Bronchial epithelial cell (primary cell): Measurements from ENCODE around the gene IL31RA. TPM values are rescaled to one million over a fixed set of nuclear protein-coding genes. Genes with fewer than 3 reads are reported as not detected.
A peak's percentile ranks its signal among the peaks of the same experiment; 100 is the strongest.

Experiments
- DNase-seq: peaks from one replicate; pipeline ENCODE4 v3.0.0-alpha.2; 2010; ENCODE audit warnings: low read depth
- FAIRE-seq: peaks from 2 replicates; lab custom pipeline; 2011; peaks lifted over from hg19 to GRCh38; lab: Jason Lieb, UNC
- H3K27me3 ChIP-seq: 2 replicates; pipeline ENCODE4 v1.5.1; 2011; ENCODE audit warnings: low read length; ENCODE audit not compliant: control insufficient read depth, insufficient read depth
- H3K36me3 ChIP-seq: 2 replicates; pipeline ENCODE4 v1.5.1; 2011; ENCODE audit warnings: low read length; ENCODE audit not compliant: control insufficient read depth, insufficient read depth
- H3K4me3 ChIP-seq: 2 replicates; pipeline ENCODE4 v1.5.1; 2011; ENCODE audit warnings: mild to moderate bottlenecking, low read depth, low read length, control low read depth
- total RNA-seq: library from RNA; depleted of rRNA; stranded (reverse); fragments of >200 nt; gene quantifications from 2 replicates; pipeline ENCODE4 v1.2.1, GENCODE V29; 2014
- TF ChIP-seq, protein P1 (sequence below): IDR thresholded peaks from 2 replicates; pipeline ENCODE4 v1.5.1; 2011; ENCODE audit warnings: mild to moderate bottlenecking, moderate library complexity, low read length, control low read depth, inconsistent platforms; ENCODE audit not compliant: insufficient read depth, severe bottlenecking

The IL31RA gene
- total RNA-seq, 1 donor from 2014 or later, result 0.26 TPM

DNA sequence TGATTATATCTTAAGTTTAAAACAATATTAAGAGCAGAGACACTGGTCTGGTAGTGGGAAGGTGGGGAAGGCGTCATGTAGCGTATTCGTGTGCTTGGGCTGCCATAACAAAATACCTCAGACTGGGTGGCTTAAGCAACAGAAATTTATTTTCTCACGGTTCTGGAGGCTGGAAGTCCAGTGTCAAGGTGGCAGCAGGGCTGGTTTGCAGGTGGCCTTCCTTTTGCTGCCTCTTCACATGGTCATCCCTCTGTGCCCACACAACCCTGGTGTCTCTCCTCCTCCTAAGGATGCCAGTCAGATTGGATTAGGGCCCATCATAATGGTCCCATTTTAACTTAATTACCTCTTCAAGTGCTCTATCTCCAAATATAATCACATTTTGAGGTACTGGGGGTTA lies 9.6 kb downstream of the IL31RA start:
- Histone ChIP-seq H3K36me3 (no peaks in the 10 kb centered on the region), H3K27me3 (no peaks in the 10 kb centered on the region), H3K4me3 (no peak overlapping the region)
- FAIRE-seq, result no peak
- DNase-seq, result no peak
- TF ChIP-seq, protein P1, sequence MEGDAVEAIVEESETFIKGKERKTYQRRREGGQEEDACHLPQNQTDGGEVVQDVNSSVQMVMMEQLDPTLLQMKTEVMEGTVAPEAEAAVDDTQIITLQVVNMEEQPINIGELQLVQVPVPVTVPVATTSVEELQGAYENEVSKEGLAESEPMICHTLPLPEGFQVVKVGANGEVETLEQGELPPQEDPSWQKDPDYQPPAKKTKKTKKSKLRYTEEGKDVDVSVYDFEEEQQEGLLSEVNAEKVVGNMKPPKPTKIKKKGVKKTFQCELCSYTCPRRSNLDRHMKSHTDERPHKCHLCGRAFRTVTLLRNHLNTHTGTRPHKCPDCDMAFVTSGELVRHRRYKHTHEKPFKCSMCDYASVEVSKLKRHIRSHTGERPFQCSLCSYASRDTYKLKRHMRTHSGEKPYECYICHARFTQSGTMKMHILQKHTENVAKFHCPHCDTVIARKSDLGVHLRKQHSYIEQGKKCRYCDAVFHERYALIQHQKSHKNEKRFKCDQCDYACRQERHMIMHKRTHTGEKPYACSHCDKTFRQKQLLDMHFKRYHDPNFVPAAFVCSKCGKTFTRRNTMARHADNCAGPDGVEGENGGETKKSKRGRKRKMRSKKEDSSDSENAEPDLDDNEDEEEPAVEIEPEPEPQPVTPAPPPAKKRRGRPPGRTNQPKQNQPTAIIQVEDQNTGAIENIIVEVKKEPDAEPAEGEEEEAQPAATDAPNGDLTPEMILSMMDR, result no peak

DNA sequence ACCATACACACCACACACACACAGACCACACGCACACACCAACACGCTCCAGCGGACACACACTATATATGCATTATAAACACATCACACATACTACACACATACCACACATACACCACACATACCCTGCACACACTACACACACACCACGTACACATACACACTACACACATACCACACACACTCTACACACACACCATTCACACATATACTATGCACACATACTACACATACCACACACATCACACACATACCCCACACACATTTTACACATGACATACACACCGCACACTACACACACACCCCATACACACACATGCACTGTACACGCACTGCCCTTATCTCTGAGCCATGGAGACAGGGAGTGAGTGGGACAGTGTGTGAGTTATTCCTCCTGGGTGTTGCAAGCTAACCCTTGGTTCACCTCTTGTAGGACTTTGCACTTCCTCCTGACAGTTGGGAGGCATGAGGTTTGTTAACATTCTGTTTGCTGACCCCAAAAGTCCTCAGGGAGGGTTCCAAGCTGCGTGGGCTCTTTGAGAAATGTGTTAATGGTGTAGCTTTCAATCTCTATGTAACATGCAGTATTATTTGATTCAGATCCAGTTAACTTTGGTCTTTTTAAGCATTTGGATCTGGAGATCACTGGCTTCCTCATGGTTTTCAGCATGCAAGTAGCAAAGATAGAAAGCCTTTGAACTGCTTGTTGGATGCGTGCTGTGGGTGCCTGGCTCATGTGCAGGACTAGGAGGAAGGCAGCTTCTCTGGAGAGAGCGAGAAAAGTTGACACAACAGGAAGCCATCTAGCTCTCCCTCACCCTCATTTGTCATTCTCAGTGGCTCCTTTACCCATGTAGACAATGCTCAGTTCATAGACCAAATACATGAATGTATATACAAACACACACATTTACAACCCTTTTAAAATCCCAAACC lies 13.7 kb downstream of the IL31RA start:
- Histone ChIP-seq H3K4me3 (no peak overlapping the region), H3K36me3 (no peaks in the 10 kb centered on the region), H3K27me3 (no peaks in the 10 kb centered on the region)
- TF ChIP-seq, protein P1, result no peak
- FAIRE-seq (peak; percentile 68), DNase-seq (no peak)

DNA sequence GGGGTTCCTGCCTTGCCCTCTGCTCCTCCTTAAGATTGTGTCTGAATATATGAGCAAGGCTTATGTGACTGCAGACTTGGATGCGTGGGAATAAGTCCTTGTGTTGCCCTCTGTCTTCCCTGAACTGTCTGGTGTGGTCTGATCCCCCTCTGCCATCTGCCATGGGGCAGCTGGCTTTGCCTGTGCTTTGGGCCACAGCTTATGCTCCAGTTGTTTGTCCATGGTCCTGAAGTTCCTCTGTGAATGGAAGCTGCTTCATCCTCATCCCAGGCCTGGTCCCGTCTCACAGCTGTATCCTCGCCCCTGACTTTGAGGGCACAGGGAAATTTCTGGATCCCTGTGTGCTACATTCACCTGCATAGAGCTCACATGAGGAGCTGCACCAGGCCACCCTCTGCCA lies 14.7 kb downstream of the IL31RA start:
- DNase-seq (no peak), FAIRE-seq (no peak)
- no peaks in the 10 kb centered on the region for H3K36me3 ChIP-seq
- H3K27me3 ChIP-seq, result no peaks in the 10 kb centered on the region
- TF ChIP-seq, protein P1, result no peak
- H3K4me3 ChIP-seq, result no peak overlapping the region

DNA sequence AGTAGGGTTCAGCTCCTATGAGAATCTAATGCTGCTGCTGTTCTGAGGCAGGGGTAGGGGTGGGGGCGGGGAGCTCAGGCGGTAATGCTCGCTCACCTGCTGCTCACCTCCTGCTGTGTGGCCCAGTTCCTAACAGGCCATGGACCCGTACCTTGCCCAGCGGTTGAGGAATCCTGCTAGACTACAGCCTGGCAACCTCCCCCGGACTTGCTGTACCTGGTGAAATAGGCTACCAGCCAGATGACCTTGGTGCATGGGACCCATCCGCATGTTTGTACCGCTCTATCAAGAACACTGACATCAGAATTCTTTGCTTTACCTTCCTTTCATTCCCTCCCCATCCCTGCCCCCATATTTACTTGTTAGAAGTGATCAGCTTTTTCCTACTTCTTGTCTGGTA lies 15.3 kb downstream of the IL31RA start:
- H3K36me3 ChIP-seq, result no peaks in the 10 kb centered on the region
- H3K4me3 ChIP-seq, result no peak overlapping the region
- H3K27me3 ChIP-seq, result no peaks in the 10 kb centered on the region
- no peak for DNase-seq
- TF ChIP-seq, protein P1, result no peak
- FAIRE-seq, result no peak

DNA sequence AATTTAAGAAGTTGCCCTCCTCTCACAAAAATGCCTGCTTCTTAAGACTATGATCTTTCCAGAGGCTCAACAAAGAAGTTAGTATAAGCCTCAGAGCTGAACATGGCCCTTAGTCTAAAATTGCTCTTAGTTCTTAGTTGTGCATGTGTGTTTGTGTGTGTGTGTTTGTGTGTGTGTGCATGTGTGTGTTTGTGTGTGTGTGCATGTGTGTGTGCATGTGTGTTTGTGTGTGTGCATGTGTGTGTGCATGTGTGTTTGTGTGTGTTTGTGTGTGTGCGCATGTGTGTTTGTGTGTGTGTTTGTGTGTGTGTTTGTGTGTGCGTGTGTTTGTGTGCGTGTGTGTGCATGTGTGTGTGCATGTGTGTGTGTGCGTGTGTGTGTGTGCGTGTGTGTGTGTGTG lies 15.8 kb downstream of the IL31RA start:
- H3K36me3 ChIP-seq, result no peaks in the 10 kb centered on the region
- FAIRE-seq (no peak), DNase-seq (no peak)
- H3K4me3 ChIP-seq, result no peak overlapping the region
- no peaks in the 10 kb centered on the region for H3K27me3 ChIP-seq
- TF ChIP-seq, protein P1, result no peak
